ENCODE measurements around the gene CUEDC2.
"Not testable (repeated sequence)": the region's sequence is repeated elsewhere in the genome, so short reads cannot be mapped to it uniquely, and the experiment has no call there.

Gene CUEDC2

GRCh38 chr10:102462512-102463054, 30.2 kb upstream of the CUEDC2 start:
- no peak for DNase-seq (ENCODE audit: low read depth)
- TF ChIP-seq CTCF (IDR thresholded peaks at IDR 0.05; ENCODE audit: control insufficient read depth, extremely low read depth, insufficient read depth), result no peak
- H3K4me3 ChIP-seq (ENCODE audit: low read depth, low read length), result no peak overlapping the region

- no peak for TF ChIP-seq CTCF (IDR thresholded peaks at IDR 0.05; ENCODE audit: control insufficient read depth, extremely low read depth, insufficient read depth)
- peak; percentile 64 for DNase-seq (ENCODE audit: low read depth)
Observed at GRCh38 chr10:102461187-102462054, 29.0 kb upstream of the CUEDC2 start.

GRCh38 chr10:102460836-102461186, 28.4 kb upstream of the CUEDC2 start:
- no peak for DNase-seq (ENCODE audit: low read depth)
- TF ChIP-seq CTCF (IDR thresholded peaks at IDR 0.05; ENCODE audit: control insufficient read depth, extremely low read depth, insufficient read depth), result no peak
- peak overlapping the region; percentile 62 for H3K4me3 ChIP-seq (ENCODE audit: low read depth, low read length)

More at GRCh38 chr10:102461187-102462054, 29.0 kb upstream of the CUEDC2 start:
- peak overlapping the region; percentile 62 for H3K4me3 ChIP-seq (ENCODE audit: low read depth, low read length)

GRCh38 chr10:102458656-102459055, 26.3 kb upstream of the CUEDC2 start:
- no peak overlapping the region for H3K4me3 ChIP-seq (ENCODE audit: low read depth, low read length)
- TF ChIP-seq CTCF (IDR thresholded peaks at IDR 0.05; ENCODE audit: control insufficient read depth, extremely low read depth, insufficient read depth), result no peak

GRCh38 chr10:102457591-102458150, 25.3 kb upstream of the CUEDC2 start:
- DNase-seq (ENCODE audit: low read depth), result no peak
- no peak overlapping the region for H3K4me3 ChIP-seq (ENCODE audit: low read depth, low read length)
- no peak for TF ChIP-seq CTCF (IDR thresholded peaks at IDR 0.05; ENCODE audit: control insufficient read depth, extremely low read depth, insufficient read depth)

More at GRCh38 chr10:102458656-102459055, 26.3 kb upstream of the CUEDC2 start:
- DNase-seq (ENCODE audit: low read depth), result no peak

GRCh38 chr10:102455893-102456471, 23.6 kb upstream of the CUEDC2 start:
- H3K4me3 ChIP-seq (ENCODE audit: low read depth, low read length), result no peak overlapping the region
- no peak for TF ChIP-seq CTCF (IDR thresholded peaks at IDR 0.05; ENCODE audit: control insufficient read depth, extremely low read depth, insufficient read depth)
- no peak for DNase-seq (ENCODE audit: low read depth)

- not testable (repeated sequence) for DNase-seq (ENCODE audit: low read depth)
Observed at GRCh38 chr10:102454662-102455487, 22.5 kb upstream of the CUEDC2 start.

More at GRCh38 chr10:102454662-102455487, 22.5 kb upstream of the CUEDC2 start:
- not testable (repeated sequence) for H3K4me3 ChIP-seq (ENCODE audit: low read depth, low read length)

All from LNCaP clone FGC (cell line).